Activated naive CD4-positive, alpha-beta T cell treated with anti-CD3 and anti-CD28 coated beads, Interleukin-2, amount 50 U/mL, for 24 hours (primary cell): ENCODE results near the gene MOCOS.
A peak's percentile ranks its signal among the peaks of the same experiment; 100 is the strongest.
"Not testable (repeated sequence)": the region's sequence is repeated elsewhere in the genome, so short reads cannot be mapped to it uniquely, and the experiment has no call there.

ENCODE experiments used
- H3K27ac Mint-ChIP-seq: one replicate; pipeline ENCODE4 v1.8.0; 2021; ENCODE audit warnings: mild to moderate bottlenecking, mixed read lengths
- H3K27me3 Mint-ChIP-seq: one replicate; pipeline ENCODE4 v1.8.0; 2021; ENCODE audit warnings: mixed read lengths
- H3K36me3 Mint-ChIP-seq: one replicate; pipeline ENCODE4 v1.8.0; 2021; ENCODE audit warnings: mixed read lengths
- H3K4me1 Mint-ChIP-seq: one replicate; pipeline ENCODE4 v1.8.0; 2021; ENCODE audit warnings: mixed read lengths
- H3K4me3 Mint-ChIP-seq: one replicate; pipeline ENCODE4 v1.8.0; 2021; ENCODE audit warnings: mild to moderate bottlenecking, mixed read lengths
- H3K9me3 Mint-ChIP-seq: one replicate; pipeline ENCODE4 v1.8.0; 2021; ENCODE audit warnings: mixed read lengths

Gene MOCOS

DNA sequence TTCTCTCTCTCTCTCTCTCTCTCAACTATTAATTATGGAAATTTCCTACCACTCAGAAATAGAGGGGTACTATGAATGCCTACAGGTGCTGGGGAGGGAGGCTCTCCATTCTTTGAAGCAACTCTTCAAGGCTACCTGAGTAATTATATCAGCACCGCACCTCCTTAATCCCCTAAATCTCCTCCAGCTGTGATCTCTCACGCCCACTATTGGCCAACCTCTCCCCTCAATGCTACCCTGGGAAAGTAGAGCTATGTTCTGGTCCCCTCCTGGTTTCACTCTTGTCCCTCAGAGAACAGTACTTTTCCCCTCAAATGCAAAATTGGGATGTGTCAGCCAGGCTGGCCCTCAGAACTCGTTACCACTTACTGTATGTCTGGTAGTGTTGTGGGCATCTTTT is 1.6 kb downstream of the MOCOS start:
- Mint-ChIP-seq H3K4me3 (peak overlapping the region; percentile 81), H3K27me3 (peaks cover 17% of the 10 kb centered on the region), H3K36me3 (peaks cover 1% of the 10 kb centered on the region), H3K4me1 (peaks cover 13% of the 10 kb centered on the region), H3K27ac (peak overlapping the region; percentile 47), H3K9me3 (no peaks in the 10 kb centered on the region)

DNA sequence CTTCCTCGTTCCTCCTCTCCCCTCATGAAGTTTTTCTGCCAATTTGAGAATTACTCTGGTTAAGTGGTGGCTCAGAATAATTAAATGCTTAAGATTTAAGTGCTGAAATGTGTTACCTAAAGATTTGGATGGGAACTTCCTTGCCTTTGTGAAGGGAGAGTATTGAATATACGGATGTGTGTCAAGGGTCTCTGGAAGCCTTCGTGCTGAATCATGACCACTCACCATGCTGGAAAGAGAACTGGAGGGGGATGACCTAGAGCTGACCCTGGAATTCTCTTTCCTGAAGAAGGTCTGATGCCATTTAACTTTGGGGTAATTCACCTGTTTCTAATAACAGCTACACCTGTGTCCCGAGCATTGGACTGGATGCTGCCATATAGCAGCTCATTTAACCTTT is 2.2 kb downstream of the MOCOS start:
- Mint-ChIP-seq H3K4me3 (peak overlapping the region; percentile 81), H3K27ac (no peak overlapping the region), H3K27me3 (peaks cover 17% of the 10 kb centered on the region), H3K4me1 (peaks cover 13% of the 10 kb centered on the region), H3K9me3 (no peaks in the 10 kb centered on the region), H3K36me3 (peaks cover 1% of the 10 kb centered on the region)

DNA sequence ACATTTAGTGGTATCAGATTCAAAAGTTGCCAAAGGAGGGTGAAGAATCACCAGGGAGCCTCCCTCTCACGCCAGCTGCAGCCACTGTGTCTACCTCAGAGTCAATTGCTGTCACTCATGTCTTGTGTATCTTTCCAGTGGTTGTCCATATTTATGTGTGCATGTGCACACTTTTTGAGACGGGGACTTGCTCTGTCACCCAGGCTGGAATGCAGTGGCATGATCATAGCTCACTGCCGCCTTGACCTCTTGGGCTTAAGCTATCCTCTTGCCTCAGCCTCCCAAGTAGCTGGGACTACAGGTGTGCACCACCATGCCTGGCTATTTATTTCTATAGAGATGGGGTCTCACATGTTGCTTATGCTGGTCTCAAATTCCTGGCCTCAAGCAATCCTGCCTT is 4.0 kb downstream of the MOCOS start:
- Mint-ChIP-seq H3K9me3 (no peaks in the 10 kb centered on the region), H3K36me3 (peaks cover 1% of the 10 kb centered on the region), H3K27ac (no peak overlapping the region), H3K4me3 (no peak overlapping the region), H3K27me3 (peaks cover 17% of the 10 kb centered on the region), H3K4me1 (peaks cover 13% of the 10 kb centered on the region)

DNA sequence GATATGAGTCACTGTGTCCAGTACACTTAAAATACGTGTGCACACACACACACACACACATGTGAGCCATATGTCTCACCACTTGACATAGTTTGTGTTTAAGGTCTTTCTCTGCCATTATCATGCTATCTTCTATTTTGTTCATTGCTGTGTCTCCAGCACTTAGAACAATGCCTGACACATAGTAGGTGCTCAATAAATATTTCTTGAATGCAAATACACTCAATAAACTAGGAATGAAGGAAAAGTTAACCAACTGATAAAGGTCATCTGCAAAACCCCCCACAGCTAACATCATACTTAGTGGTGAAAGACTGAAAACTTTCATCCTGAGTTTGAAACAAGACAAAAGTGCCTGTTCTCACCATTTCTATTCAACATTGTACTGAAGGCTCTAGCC is 4.4 kb downstream of the MOCOS start:
- H3K27ac Mint-ChIP-seq = no peak overlapping the region
- peaks cover 1% of the 10 kb centered on the region for H3K36me3 Mint-ChIP-seq
- peaks cover 17% of the 10 kb centered on the region for H3K27me3 Mint-ChIP-seq

DNA sequence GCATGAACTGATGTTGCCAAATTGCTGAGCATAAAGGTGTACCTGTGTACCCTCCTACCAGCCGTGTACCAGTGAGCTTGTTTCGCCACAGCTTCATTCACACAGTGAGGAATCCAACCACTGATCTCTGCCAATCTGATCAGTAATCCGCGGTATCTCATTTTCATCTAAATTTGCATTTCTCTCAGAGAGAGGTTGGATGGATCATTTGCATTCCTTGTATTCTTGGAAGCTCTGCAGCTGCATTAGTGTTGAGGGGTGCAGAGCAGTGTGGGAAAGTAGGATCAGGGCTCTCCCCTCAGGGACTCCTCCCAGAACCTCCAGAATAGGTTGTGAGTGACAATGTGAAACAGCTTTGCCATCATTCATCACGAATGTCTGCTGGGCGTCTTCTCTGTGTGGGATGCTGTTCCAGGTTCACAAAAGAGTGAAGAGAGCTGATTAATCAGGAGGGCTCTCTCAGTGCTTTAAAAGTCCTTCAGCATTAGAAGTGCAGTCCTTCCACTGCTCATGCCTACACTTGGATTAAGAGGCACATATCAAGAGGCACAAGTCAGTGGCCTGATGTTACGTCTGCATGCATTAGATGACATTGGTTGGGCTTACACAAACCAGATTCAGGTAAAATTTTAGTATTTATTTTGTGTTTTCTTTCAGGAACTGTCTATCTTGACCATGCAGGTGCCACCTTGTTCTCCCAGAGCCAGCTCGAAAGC is 7.5 kb downstream of the MOCOS start:
- no peaks in the 10 kb centered on the region for H3K4me1 Mint-ChIP-seq
- peaks cover 1% of the 10 kb centered on the region for H3K36me3 Mint-ChIP-seq
- no peaks in the 10 kb centered on the region for H3K9me3 Mint-ChIP-seq
- H3K27ac Mint-ChIP-seq = no peak overlapping the region
- peaks cover 4% of the 10 kb centered on the region for H3K27me3 Mint-ChIP-seq
- no peak overlapping the region for H3K4me3 Mint-ChIP-seq

More for the DNA sequence above, 4.4 kb downstream of the MOCOS start:
- Mint-ChIP-seq H3K4me3 (no peak overlapping the region), H3K4me1 (peaks cover 13% of the 10 kb centered on the region), H3K9me3 (no peaks in the 10 kb centered on the region)

DNA sequence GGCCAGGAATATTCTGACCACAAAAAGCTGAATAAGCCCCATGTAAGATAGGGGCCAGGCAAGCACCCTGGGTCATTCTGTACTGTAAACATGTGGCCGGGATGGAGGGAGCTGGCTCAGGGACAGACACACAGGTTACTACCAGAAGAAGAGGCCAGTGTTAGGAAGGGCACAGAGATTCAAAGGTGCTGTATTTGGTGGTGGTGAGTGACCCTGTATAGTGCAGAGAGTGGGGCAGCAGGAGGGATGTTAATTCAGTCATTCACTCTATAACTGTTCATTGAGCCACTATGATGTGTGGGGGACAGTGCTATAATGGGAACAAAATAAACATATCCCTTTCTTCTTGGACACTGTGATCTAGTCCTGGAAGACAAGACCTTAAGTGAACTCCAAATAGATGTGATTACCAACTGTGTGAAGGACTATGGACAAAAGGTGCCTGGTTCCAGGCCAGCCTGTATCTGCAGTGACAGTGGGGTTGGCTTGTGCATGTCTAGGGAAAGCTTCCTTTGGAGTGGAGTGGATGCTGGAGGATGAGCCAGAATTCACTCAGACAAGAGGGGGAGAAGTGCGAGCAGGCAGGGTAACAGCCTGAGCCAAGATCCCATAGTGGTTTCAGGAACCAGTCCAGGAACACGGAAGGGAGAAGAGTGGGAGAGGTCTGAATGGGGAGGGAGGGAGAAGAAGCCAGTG is 8.3 kb downstream of the MOCOS start:
- no peak overlapping the region for H3K4me3 Mint-ChIP-seq

DNA sequence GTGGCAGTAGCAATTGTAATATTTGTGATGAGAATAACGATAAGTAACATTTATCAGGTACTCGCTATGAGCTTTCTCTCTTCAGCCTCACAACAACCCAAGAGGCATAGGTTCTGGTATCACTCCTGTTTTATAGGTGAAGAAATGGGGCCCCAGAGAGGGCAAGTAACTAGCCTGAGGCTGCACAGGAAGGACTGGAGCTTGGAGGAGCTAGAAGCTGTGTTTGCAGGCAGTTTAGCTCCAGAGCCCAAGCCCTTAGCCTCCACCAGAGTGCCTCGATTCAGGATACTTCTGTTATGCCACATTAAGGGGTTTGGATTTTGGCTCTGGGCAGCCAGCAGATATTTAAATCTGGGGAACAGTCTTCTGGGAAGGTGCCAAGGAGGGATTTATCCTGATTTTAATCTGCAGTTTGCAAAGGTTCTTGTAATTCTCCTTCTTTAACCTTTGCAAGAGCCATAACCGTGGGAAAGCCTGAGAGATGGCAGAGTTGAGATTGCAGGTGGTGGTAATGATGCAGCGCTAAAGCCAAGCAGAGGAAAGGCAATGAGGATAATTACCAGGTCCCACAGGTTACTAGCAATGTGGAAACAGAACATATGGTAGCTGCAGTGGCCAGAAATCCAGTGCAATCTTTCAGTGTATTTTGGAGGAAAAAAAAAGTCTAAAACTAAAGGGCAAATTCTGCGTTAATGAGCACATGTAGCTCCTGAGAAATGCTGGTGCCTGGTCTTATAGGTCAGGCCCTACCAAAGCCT is 9.1 kb downstream of the MOCOS start:
- peaks cover 1% of the 10 kb centered on the region for H3K27me3 Mint-ChIP-seq
- no peaks in the 10 kb centered on the region for H3K36me3 Mint-ChIP-seq
- H3K9me3 Mint-ChIP-seq = no peaks in the 10 kb centered on the region
- H3K4me3 Mint-ChIP-seq = no peak overlapping the region
- no peaks in the 10 kb centered on the region for H3K4me1 Mint-ChIP-seq
- H3K27ac Mint-ChIP-seq = no peak overlapping the region

More for the DNA sequence above, 8.3 kb downstream of the MOCOS start:
- Mint-ChIP-seq H3K4me1 (no peaks in the 10 kb centered on the region), H3K36me3 (peaks cover 1% of the 10 kb centered on the region), H3K9me3 (no peaks in the 10 kb centered on the region), H3K27ac (no peak overlapping the region), H3K27me3 (peaks cover 3% of the 10 kb centered on the region)

DNA sequence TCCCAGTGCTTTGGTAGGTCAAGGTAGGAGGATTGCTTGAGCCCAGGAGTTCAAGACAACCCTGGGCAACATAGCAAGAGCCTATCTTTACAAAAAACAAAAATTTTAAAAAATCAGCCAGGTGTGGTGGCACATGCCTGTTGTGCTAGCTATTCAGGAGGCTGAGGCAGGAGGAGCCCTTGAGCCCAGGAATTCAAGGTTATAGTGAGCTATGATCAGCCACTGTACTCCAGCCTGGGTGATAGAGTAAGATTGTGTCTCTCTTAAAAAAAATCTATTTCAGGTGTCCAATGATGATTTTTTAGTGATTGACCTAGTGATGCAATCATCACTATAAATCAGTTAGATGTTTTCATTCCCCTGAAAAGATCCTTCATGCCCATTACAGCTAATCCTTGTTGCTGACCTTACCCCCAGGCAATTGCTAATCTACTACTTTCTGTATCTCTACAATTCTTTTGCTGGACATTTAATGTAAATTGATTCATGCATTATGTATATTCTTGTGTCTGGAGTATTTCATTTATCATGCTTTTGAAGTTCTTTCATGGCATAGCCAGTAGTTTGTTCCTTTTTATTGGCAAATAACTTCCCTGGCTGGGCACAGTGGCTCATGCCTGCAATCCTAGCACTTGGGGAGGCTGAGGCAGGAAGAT is 10.3 kb downstream of the MOCOS start:
- H3K27ac Mint-ChIP-seq = no peak overlapping the region
- no peak overlapping the region for H3K4me3 Mint-ChIP-seq
- H3K36me3 Mint-ChIP-seq = no peaks in the 10 kb centered on the region

DNA sequence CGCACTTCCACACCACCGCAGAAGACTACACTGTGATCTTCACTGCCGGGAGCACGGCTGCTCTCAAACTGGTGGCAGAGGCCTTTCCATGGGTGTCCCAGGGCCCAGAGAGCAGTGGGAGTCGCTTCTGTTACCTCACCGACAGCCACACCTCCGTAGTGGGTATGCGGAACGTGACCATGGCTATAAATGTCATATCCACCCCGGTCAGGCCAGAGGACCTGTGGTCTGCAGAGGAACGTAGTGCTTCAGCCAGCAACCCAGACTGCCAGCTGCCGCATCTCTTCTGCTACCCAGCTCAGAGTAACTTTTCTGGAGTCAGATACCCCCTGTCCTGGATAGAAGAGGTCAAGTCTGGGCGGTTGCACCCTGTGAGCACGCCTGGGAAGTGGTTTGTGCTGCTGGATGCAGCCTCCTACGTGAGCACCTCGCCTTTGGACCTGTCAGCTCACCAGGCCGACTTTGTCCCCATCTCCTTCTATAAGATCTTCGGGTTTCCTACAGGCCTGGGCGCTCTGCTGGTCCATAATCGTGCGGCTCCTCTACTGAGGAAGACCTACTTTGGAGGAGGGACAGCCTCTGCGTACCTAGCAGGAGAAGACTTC is 12.5 kb downstream of the MOCOS start:
- no peak overlapping the region for H3K4me3 Mint-ChIP-seq
- H3K27ac Mint-ChIP-seq = no peak overlapping the region
- no peaks in the 10 kb centered on the region for H3K36me3 Mint-ChIP-seq
- H3K9me3 Mint-ChIP-seq = no peaks in the 10 kb centered on the region
- H3K4me1 Mint-ChIP-seq = no peaks in the 10 kb centered on the region
- H3K27me3 Mint-ChIP-seq = no peaks in the 10 kb centered on the region

More for the DNA sequence above, 10.3 kb downstream of the MOCOS start:
- Mint-ChIP-seq H3K9me3 (no peaks in the 10 kb centered on the region), H3K27me3 (no peaks in the 10 kb centered on the region), H3K4me1 (no peaks in the 10 kb centered on the region)

DNA sequence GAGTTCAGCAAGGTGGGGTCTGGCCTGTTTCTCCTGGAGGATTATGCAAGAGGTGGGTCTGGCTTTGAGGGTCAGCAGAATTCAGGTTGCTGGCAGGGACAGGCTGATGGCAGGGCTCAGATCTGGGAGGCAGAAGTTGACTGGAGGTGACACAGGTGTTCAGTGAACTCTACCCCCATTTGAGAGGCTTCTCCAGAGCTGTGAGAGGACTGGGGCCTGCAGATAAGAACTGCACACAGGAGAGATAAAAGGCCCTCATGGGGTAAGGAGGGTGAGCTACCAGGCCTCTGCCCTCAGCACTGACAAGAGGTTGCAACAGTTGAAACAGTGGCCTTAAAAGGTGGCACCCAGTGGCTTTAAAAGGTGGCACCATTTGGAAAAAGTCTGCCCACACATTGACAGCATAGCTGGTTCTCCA is 13.1 kb downstream of the MOCOS start:
- Mint-ChIP-seq H3K4me1 (no peaks in the 10 kb centered on the region), H3K9me3 (no peaks in the 10 kb centered on the region), H3K36me3 (no peaks in the 10 kb centered on the region), H3K27ac (no peak overlapping the region), H3K4me3 (no peak overlapping the region), H3K27me3 (no peaks in the 10 kb centered on the region)

DNA sequence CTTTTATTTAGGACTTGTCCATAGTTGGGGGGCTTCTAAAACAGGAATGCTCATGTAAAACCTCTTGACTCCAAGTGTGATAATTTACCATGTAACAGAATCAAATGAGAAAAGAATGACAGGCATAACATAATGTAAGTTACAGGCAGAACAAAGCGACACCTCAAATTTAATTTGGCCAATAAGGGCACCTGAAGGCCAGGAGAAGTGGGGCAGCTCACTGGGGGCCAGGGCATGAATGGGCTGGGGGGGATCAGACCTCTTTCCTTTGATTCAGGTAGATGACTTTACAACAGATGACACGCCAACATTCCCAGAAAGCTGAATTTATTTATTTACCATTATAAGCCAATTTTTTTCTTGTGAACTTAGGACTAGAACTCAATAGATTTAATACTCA is 14.5 kb downstream of the MOCOS start:
- no peak overlapping the region for H3K27ac Mint-ChIP-seq
- no peaks in the 10 kb centered on the region for H3K4me1 Mint-ChIP-seq
- H3K9me3 Mint-ChIP-seq = no peaks in the 10 kb centered on the region
- no peaks in the 10 kb centered on the region for H3K27me3 Mint-ChIP-seq
- H3K4me3 Mint-ChIP-seq = no peak overlapping the region
- H3K36me3 Mint-ChIP-seq = no peaks in the 10 kb centered on the region

DNA sequence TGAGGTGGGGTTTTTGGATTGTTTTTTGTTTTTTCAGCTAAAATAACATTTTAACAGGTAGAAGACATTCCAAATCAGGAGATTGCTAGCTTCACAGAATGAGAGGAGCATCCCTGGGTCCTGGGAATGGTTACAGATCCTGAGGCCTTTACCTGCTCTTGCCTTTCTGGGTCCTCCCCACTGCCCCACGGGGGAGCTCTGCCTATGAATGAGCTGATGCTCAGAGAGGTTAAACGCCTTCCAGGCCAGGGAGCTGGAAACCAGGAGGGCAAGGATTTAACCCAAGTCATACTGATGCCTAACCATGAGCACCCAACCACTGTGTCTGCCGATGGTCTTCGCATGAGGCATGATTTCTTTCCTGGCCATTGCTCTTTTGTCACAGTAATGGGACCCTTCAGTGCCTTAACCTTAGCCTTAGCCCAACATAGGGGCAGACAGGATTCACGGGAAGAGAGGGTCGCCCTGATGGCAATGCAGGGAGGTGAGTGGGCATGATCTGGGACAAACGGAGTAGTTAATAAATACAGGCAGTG is 16.1 kb downstream of the MOCOS start:
- no peaks in the 10 kb centered on the region for H3K36me3 Mint-ChIP-seq
- H3K9me3 Mint-ChIP-seq = no peaks in the 10 kb centered on the region
- H3K27ac Mint-ChIP-seq = no peak overlapping the region
- no peaks in the 10 kb centered on the region for H3K4me1 Mint-ChIP-seq
- no peak overlapping the region for H3K4me3 Mint-ChIP-seq
- H3K27me3 Mint-ChIP-seq = no peaks in the 10 kb centered on the region

DNA sequence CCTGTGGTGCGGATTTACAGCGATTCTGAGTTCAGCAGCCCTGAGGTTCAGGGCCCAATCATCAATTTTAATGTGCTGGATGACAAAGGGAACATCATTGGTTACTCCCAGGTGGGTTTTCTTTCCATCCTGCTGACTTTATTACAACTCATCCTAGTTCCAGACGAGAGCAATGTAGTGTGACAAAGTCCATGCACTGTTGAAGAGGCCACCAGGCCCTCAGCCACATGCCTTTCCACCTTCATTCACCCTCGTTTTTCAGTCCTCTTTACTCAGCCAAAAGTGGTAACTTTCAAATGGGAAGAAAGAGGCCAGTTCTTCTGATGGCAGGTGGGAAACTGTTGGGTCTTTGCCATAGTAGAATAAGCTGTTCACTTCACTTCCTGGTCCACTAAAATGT is 17.9 kb downstream of the MOCOS start:
- Mint-ChIP-seq H3K4me3 (no peak overlapping the region), H3K27me3 (peaks cover 2% of the 10 kb centered on the region)

DNA sequence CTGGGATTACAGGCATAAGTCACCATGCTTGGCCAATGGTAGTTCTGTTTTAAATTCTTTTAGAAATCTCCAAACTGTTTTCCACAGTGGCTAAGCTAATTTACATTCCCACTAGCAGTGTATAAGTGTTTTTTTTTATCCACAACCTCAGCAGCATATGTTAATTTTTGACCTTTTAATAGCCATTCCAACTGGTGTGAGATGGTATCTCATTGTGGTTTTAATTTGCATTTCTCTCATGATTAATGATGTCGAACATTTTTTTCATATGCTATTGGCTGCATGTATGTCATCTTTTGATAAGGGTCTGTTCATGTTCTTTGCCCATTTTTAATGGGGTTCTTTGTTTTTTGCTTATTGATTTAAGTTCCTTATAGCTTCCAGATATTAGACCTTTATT is 20.0 kb downstream of the MOCOS start:
- Mint-ChIP-seq H3K36me3 (no peaks in the 10 kb centered on the region), H3K4me3 (no peak overlapping the region), H3K27me3 (peaks cover 2% of the 10 kb centered on the region), H3K9me3 (no peaks in the 10 kb centered on the region), H3K27ac (no peak overlapping the region), H3K4me1 (no peaks in the 10 kb centered on the region)

More for the DNA sequence above, 17.9 kb downstream of the MOCOS start:
- Mint-ChIP-seq H3K4me1 (no peaks in the 10 kb centered on the region), H3K36me3 (no peaks in the 10 kb centered on the region), H3K27ac (no peak overlapping the region), H3K9me3 (no peaks in the 10 kb centered on the region)

DNA sequence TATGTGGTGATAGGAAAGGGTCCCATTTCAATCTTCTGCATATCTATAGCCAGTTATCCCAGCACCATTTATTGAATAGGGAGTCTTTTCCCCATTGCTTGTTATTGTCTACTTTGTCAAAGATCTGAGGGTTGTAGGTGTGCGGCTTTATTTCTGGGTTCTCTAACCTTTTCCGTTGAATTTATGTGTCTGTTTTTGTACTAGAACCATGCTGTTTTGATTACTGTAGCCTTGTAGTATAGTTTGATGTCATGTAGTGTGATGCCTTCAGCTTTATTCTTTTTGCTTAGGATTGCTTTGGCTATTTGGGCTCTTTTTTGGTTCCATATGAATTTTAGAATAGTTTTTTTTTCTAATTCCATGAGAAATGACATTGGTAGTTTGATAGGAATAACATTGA is 20.7 kb downstream of the MOCOS start:
- not testable (repeated sequence) for H3K36me3 Mint-ChIP-seq, H3K4me3 Mint-ChIP-seq, H3K9me3 Mint-ChIP-seq, H3K27ac Mint-ChIP-seq, H3K4me1 Mint-ChIP-seq, H3K27me3 Mint-ChIP-seq
